Transverse colon (tissue), 4 donors: Measurements from ENCODE around the gene OXER1. TPM values are rescaled to one million over a fixed set of nuclear protein-coding genes. Genes with fewer than 3 reads are reported as not detected.

Experiments
- DNase-seq: peaks from one replicate; pipeline ENCODE4 v3.0.0-alpha.2; 2019
- H3K27ac ChIP-seq, 4 donors: fragments of 200-600 bp; sonication (generic); 2 replicates each; pipeline ENCODE4 v1.5.1; 2016 to 2018; ENCODE audit warnings: inconsistent platforms in 4 of 4
- H3K27me3 ChIP-seq: fragments of 200-600 bp; sonication (generic); 2 replicates; pipeline ENCODE4 v1.5.1; 2017; ENCODE audit warnings: inconsistent platforms
- H3K36me3 ChIP-seq, 4 donors: fragments of 200-600 bp; sonication (generic); 2 replicates each; pipeline ENCODE4 v1.5.1; 2017 to 2019; ENCODE audit warnings: inconsistent platforms in 4 of 4
- H3K4me1 ChIP-seq, 4 donors: fragments of 200-600 bp; sonication (generic); 2 replicates each; pipeline ENCODE4 v1.5.1; 2017 to 2020; ENCODE audit warnings: inconsistent platforms in 4 of 4
- H3K4me3 ChIP-seq, 4 donors: fragments of 200-600 bp; sonication (generic); 1 replicate in 1 of 4; 2 replicates in 3 of 4; pipeline versions ENCODE4 v1.5.1 to v1.6.1; 2017 to 2019; ENCODE audit warnings: inconsistent platforms in 4 of 4
- H3K9me3 ChIP-seq, 2 donors: fragments of 200-600 bp; sonication (generic); 2 replicates each; pipeline ENCODE4 v1.5.1; 2017 to 2019; ENCODE audit warnings: inconsistent platforms in 2 of 2
- EP300 ChIP-seq: sonication (generic); formaldehyde crosslinking; IDR thresholded peaks from one replicate; pipeline ENCODE4 v1.6.1; 2017; ENCODE audit warnings: antibody characterized with exemption, low read depth
- POLR2A ChIP-seq: fragments of 450-650 bp; IDR thresholded peaks from one replicate; pipeline ENCODE4 v1.6.1; 2016; ENCODE audit warnings: antibody characterized with exemption, mild to moderate bottlenecking, moderate library complexity
- POLR2AphosphoS5 ChIP-seq, 3 donors: sonication (generic); formaldehyde crosslinking; IDR thresholded peaks; one replicate each; pipeline ENCODE4 v1.6.1; 2016; ENCODE audit warnings: antibody characterized with exemption in 3 of 3
- WGBS, 2 donors: methylation state at CpG; one replicate each; pipeline ENCODE4 v1.1.5; 2018; ENCODE audit warnings: low coverage in 1 of 2; 5-methylcytosine and 5-hydroxymethylcytosine counted together
- in situ Hi-C, 4 donors: fragments of 200-750 bp; cut with MboI; loops; one replicate each; pipeline versions ENCODE4 v1.15.0 to v1.15.1; 2017; ENCODE audit warnings: low sequenced_read_pairs in 3 of 4, low pct_ligation_motif_present in 1 of 4, low pct_unique_long_range_greater_than_20kb in 1 of 4
- intact Hi-C: fragments of 100-400 bp; cut with DNase I; formaldehyde crosslinking; loops from one replicate; pipeline ENCODE4 v1.15.1; 2023; ENCODE audit warnings: low total_unique reads
- total RNA-seq, 4 donors: library from RNA; depleted of rRNA; stranded (reverse); fragments of >200 nt; gene quantifications; one replicate each; pipeline ENCODE4 v1.1.0, GENCODE V29; 2016
- TF ChIP-seq, protein P1 (sequence below), 5 experiments: fragments of 200-600 bp in 3 of 5; fragments of 450-650 bp in 2 of 5; sonication (generic) in 3 of 5; IDR thresholded peaks; 1 replicate in 2 of 5; 2 replicates in 3 of 5; pipeline ENCODE4 v1.5.1; 2016 to 2017; ENCODE audit warnings: antibody characterized with exemption in 5 of 5, inconsistent platforms in 3 of 5, mild to moderate bottlenecking in 2 of 5, moderate library complexity in 1 of 5

OXER1 gene
- total RNA-seq, 4 donors from 2014 or later, result 0.48 to 6.4 (median 4.9) TPM; not detected in 1

GRCh38 chr2:42758751-42759150 is 5.2 kb downstream of the OXER1 start:
- Histone ChIP-seq H3K4me3 (no peak overlapping the region), H3K36me3 (no peaks in the 10 kb centered on the region), H3K27me3 (no peaks in the 10 kb centered on the region), H3K4me1 (peaks cover 0 to 2% (median 0%) of the 10 kb centered on the region in 4 donors), H3K27ac (no peak overlapping the region), H3K9me3 (no peaks in the 10 kb centered on the region)
- TF ChIP-seq POLR2A (no peak), EP300 (no peak), POLR2AphosphoS5 (IDR thresholded peaks at IDR 0.05) (no peak)
- TF ChIP-seq, protein P1, sequence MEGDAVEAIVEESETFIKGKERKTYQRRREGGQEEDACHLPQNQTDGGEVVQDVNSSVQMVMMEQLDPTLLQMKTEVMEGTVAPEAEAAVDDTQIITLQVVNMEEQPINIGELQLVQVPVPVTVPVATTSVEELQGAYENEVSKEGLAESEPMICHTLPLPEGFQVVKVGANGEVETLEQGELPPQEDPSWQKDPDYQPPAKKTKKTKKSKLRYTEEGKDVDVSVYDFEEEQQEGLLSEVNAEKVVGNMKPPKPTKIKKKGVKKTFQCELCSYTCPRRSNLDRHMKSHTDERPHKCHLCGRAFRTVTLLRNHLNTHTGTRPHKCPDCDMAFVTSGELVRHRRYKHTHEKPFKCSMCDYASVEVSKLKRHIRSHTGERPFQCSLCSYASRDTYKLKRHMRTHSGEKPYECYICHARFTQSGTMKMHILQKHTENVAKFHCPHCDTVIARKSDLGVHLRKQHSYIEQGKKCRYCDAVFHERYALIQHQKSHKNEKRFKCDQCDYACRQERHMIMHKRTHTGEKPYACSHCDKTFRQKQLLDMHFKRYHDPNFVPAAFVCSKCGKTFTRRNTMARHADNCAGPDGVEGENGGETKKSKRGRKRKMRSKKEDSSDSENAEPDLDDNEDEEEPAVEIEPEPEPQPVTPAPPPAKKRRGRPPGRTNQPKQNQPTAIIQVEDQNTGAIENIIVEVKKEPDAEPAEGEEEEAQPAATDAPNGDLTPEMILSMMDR (IDR thresholded peaks at IDR 0.05), result no peak
- DNase-seq, result no peak
- in situ Hi-C loops (no loop called here), intact Hi-C loops (no loop called here)
- 90 to 92% methylated on average over 1 of the region's 1 CpG for WGBS, 2 donors

DNA sequence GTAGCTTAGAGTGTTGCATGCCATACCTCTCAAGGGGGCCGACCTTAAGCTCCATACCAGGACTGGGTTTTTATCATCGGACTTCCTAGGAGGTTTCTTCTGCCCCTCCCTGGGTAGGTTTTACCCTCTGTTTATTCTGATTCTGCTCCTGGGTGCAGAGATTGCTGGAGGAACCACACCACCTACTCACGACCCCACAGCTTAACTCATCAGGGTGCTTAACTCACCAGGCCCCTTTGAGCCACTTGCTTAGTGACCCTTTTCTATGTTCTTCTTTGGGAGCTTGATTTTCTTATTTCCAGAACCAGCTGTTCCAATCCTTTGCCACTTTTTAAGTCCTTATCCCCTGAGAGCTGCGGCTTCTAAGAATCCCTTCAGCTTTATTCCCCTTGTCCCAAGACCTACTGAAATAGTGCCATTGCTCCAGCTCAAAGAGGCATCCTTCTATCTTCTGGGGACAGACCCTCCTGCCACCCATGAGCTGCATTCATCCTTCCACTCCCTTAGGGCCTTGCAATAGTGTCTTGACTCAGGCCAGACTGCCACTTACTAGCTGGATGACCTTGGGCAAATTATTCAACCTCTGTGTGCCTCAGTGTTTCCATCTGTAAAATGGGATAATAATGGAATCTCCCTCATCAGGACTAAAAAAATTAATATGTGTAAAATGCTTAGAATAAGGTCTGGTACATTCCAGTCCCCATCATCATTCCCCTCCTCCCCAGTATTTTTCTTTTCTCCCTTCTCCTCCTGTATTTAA is 5.8 kb downstream of the OXER1 start:
- TF ChIP-seq EP300 (no peak), POLR2A (no peak)
- Histone ChIP-seq H3K4me3 (no peak overlapping the region), H3K27ac (no peak overlapping the region), H3K36me3 (no peaks in the 10 kb centered on the region), H3K27me3 (no peaks in the 10 kb centered on the region), H3K9me3 (no peaks in the 10 kb centered on the region), H3K4me1 (peaks cover 0 to 4% (median 0%) of the 10 kb centered on the region in 4 donors)
- no peak for DNase-seq
- in situ Hi-C loops, result no loop called here
- 76 to 95% methylated on average over 4 of the region's 4 CpGs for WGBS, 2 donors
- intact Hi-C loops, result no loop called here

DNA sequence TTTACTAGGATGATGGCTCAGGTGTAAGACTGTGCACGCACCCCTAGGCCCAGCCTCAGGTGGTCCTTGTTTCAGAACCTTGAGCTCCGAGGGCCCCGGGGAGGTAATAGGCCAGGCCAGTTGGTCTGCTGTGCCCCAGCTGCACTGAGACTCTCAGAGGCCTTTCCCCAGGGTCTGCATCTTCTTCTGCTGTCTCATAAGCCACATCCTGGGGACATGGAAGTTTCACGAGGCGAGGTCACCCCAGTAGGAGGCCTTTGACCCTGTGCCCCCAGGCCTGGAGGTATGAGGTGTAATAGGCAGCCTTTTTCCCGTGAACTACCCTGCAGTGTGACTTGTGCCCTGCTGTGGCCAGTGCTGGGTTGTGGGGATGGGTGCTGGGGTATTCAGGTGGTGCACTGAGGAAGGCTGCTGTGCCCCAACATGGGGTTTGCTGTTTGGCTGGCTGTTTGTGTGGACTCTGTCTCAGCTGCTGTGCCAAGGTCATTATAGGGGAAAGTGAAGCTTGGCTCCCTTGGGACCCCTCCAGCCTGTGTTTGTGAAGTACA is 6.9 kb downstream of the OXER1 start:
- intact Hi-C loops (no loop called here), in situ Hi-C loops (no loop called here)
- H3K4me1 ChIP-seq, result peaks cover 0 to 4% (median 0%) of the 10 kb centered on the region in 4 donors
- no peak overlapping the region for H3K4me3 ChIP-seq
- WGBS, 2 donors, result 79 to 80% methylated on average over 1 to 5 of the region's 6 CpGs
- H3K27me3 ChIP-seq, result no peaks in the 10 kb centered on the region
- H3K9me3 ChIP-seq, result no peaks in the 10 kb centered on the region
- no peak for TF ChIP-seq EP300
- no peak for TF ChIP-seq POLR2AphosphoS5 (IDR thresholded peaks at IDR 0.05)
- TF ChIP-seq, protein P1 (IDR thresholded peaks at IDR 0.05), result no peak
- no peak for TF ChIP-seq POLR2A
- no peak for DNase-seq
- H3K36me3 ChIP-seq, result no peaks in the 10 kb centered on the region
- H3K27ac ChIP-seq, result no peak overlapping the region

DNA sequence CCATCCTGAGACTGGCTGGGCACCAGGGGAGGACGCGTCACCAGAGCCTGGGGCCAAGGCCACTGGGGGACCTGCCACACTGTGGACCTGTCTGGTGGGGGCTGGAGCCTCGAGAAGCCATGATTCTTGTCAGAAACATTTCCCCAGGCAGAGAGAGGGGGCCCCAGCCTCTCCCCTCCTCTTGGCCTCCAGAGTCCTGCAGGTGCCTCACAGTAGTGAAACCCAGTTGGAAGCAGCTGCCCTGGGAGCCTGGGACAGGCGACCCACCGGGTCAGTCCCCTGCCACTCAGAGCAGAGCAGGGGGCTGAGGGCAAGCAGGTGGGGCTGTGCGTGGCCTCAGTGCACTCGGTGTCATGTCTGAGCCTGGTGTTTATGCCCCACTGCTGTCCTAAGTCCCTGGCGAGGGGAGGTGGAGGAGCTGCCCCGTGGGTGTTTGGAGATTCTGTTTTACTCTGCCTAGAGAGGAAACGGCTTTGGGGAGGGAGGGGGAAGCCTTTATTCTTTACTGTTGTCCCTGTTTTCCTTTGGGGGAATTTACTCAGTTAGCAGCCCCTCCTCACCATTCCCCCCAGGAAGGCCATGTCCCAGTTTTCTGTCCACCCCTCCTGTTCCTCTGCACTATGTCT is 7.7 kb downstream of the OXER1 start:
- intact Hi-C loops (no loop called here), in situ Hi-C loops (no loop called here)
- no peak for DNase-seq
- Histone ChIP-seq H3K27ac (no peak overlapping the region), H3K4me1 (peaks cover 0 to 8% (median 0%) of the 10 kb centered on the region in 4 donors), H3K4me3 (no peak overlapping the region), H3K36me3 (no peaks in the 10 kb centered on the region), H3K27me3 (no peaks in the 10 kb centered on the region), H3K9me3 (no peaks in the 10 kb centered on the region)
- WGBS, 2 donors, result 87% methylated on average over 3 to 10 of the region's 10 CpGs
- TF ChIP-seq POLR2AphosphoS5 (IDR thresholded peaks at IDR 0.05), result no peak
- TF ChIP-seq POLR2A, result no peak
- TF ChIP-seq EP300, result no peak
- TF ChIP-seq, protein P1 (IDR thresholded peaks at IDR 0.05), result no peak
